Stomach (tissue), 9 donors: ENCODE data around the gene MTHFR. TPM values are rescaled to one million over a fixed set of nuclear protein-coding genes. Genes with fewer than 3 reads are reported as not detected.

Source experiments
- DNase-seq, 2 donors: peaks; one replicate each; pipeline versions ENCODE4 v3.0.0 to v3.0.0-alpha.2; 2013 to 2019
- H3K27ac ChIP-seq, 5 donors: fragments of 200-600 bp in 4 of 5; sonication (generic) in 4 of 5; one replicate each; pipeline ENCODE4 v1.5.1; 2013 to 2019; ENCODE audit warnings: mild to moderate bottlenecking in 1 of 5, moderate library complexity in 1 of 5
- H3K27me3 ChIP-seq, 3 donors: fragments of 200-600 bp; sonication (generic); one replicate each; pipeline ENCODE4 v1.5.1; 2017 to 2019; ENCODE audit warnings: mixed run types in 1 of 3
- H3K36me3 ChIP-seq, 4 donors: fragments of 200-600 bp; sonication (generic); 1 replicate in 3 of 4; 2 replicates in 1 of 4; pipeline ENCODE4 v1.5.1; 2016 to 2019
- H3K4me1 ChIP-seq, 4 donors: fragments of 200-600 bp; sonication (generic); one replicate each; pipeline ENCODE4 v1.5.1; 2016 to 2019
- H3K4me3 ChIP-seq, 4 donors: fragments of 200-600 bp; sonication (generic) in 3 of 4; one replicate each; pipeline ENCODE4 v1.5.1; 2016 to 2019; ENCODE audit warnings: mild to moderate bottlenecking in 1 of 4
- H3K9me3 ChIP-seq, 4 donors: fragments of 200-600 bp; sonication (generic); one replicate each; pipeline ENCODE4 v1.5.1; 2016 to 2019
- CTCF ChIP-seq, 7 experiments: fragments of 450-650 bp in 4 of 7; fragments of 200-600 bp in 3 of 7; sonication (generic) in 3 of 7; IDR thresholded peaks; one replicate each; pipeline ENCODE4 v1.5.1; 2016 to 2019; ENCODE audit warnings: antibody characterized with exemption in 7 of 7, control low read depth in 2 of 7, mild to moderate bottlenecking in 1 of 7
- EP300 ChIP-seq: sonication (generic); formaldehyde crosslinking; IDR thresholded peaks from one replicate; pipeline ENCODE4 v1.6.1; 2017; ENCODE audit warnings: antibody characterized with exemption
- POLR2AphosphoS5 ChIP-seq, 3 donors: sonication (generic); formaldehyde crosslinking; IDR thresholded peaks; one replicate each; pipeline ENCODE4 v1.6.1; 2016; ENCODE audit warnings: antibody characterized with exemption in 3 of 3
- WGBS, 5 donors: extraction: QIAGEN DNeasy Blood & Tissue Kit in 3 of 5; methylation state at CpG; one replicate each; pipeline versions ENCODE4 v1.1.5 to v1.1.7; 2013 to 2018; 5-methylcytosine and 5-hydroxymethylcytosine counted together
- intact Hi-C: fragments of 100-400 bp; cut with DNase I; formaldehyde crosslinking; loops from one replicate; pipeline ENCODE4 v1.15.1; 2023; ENCODE audit warnings: low total_unique reads
- polyA plus RNA-seq, 3 donors: library from polyadenylated mRNA; stranded (reverse); fragments of 200-250 nt; gene quantifications; one replicate each; pipeline ENCODE4 v1.2.3, GENCODE V29; 2013
- small RNA-seq, 4 donors: library from RNA; depleted of rRNA; stranded (forward); fragments of <200 nt; gene quantifications; one replicate each; pipeline ENCODE3, GENCODE V24; 2016
- total RNA-seq, 5 donors: library from RNA; depleted of rRNA; stranded (reverse); fragments of >200 nt; gene quantifications; one replicate each; pipeline versions ENCODE4 v1.1.0 to v1.2.3, GENCODE V29; 2014 to 2016
- donor health status: healthy with polysubstance abuse.
- donor health status: Bipolar disorder and iron deficiency.
- donor health status: healthy.

MTHFR gene
- total and polyA plus RNA-seq, 8 donors: 5.3 to 171 (median 49.1) TPM

GRCh38 chr1:11735854-11736745 is 69.7 kb downstream of the MTHFR start, which contains the start of gene AGTRAP:
Gene AGTRAP (plus strand): TSS chr1:11736136. CDS start chr1:11736209, 73 bp downstream.
- WGBS, 5 donors: 1 to 5% (median 1%) methylated on average over 28 to 59 of the region's 59 CpGs
- peak within 1 kb of the TSS; percentile 82 to 97 (median 91) for H3K27ac ChIP-seq
- peaks cover 42 to 79% (median 58%) of the 10 kb centered on the region in 4 donors for H3K4me1 ChIP-seq
- DNase-seq: peak; percentile 97 to 99
- no peaks in the 10 kb centered on the region for H3K9me3 ChIP-seq
- H3K4me3 ChIP-seq: peak within 1 kb of the TSS; percentile 78 to 93 (median 88)
- intact Hi-C loops: loop anchor here (10.0 kb wide), 1 partner anchor 59 kb away; no protein-coding TSS in a partner anchor
- no peaks in the 10 kb centered on the region for H3K27me3 ChIP-seq
- H3K36me3 ChIP-seq: no peaks in the 10 kb centered on the region
- no peak for TF ChIP-seq EP300
- peak; percentile 39 to 81 (median 41) for TF ChIP-seq POLR2AphosphoS5 (IDR thresholded peaks at IDR 0.05)
- TF ChIP-seq CTCF (IDR thresholded peaks at IDR 0.05): no peak

Small RNA genes within 50 kb of the gene (small RNA-seq; reads per million reads assigned to genes)
- gene RF02156: 0 reads per million in 4 donors
- 0 reads per million in 4 donors for gene RF02157
- gene RF02158: 0 reads per million in 4 donors

Other genes starting within 250 kb of the MTHFR start
- gene FBXO2, start 151.5 kb downstream of the MTHFR start, total RNA-seq: 10 to 100 TPM in 1 of 5 donors, 1 to 10 TPM in 2, not detected in 2; 2.5 to 12.5 (median 5.0) TPM
- gene FBXO2, start 151.5 kb downstream of the MTHFR start, polyA plus RNA-seq: 10 to 100 TPM in 2 of 3 donors, 1 to 10 TPM in 1; 5.5 to 16.7 (median 15.4) TPM
- 10 to 100 TPM in 2 of 5 donors, 1 to 10 TPM in 3; 3.6 to 54.8 (median 9.0) TPM for gene FBXO44, start 151.1 kb downstream of the MTHFR start, total RNA-seq
- 10 to 100 TPM in 2 of 3 donors, 1 to 10 TPM in 1; 7.6 to 22.7 (median 17.0) TPM for gene FBXO44, start 151.1 kb downstream of the MTHFR start, polyA plus RNA-seq
- 1 to 10 TPM in 4 of 5 donors, not detected in 1; 1.2 to 9.1 (median 7.1) TPM for gene FBXO6, start 141.8 kb downstream of the MTHFR start, total RNA-seq
- gene FBXO6, start 141.8 kb downstream of the MTHFR start, polyA plus RNA-seq: 10 to 100 TPM; 14.1 to 15.7 (median 15.0) TPM
- 10 to 100 TPM in 3 of 5 donors, 1 to 10 TPM in 2; 7.2 to 23.9 (median 14.3) TPM for gene MAD2L2, start 124.8 kb downstream of the MTHFR start, total RNA-seq
- gene MAD2L2, start 124.8 kb downstream of the MTHFR start, polyA plus RNA-seq: 10 to 100 TPM; 45.6 to 54.4 (median 47.3) TPM
- under 1 TPM in 1 of 5 donors, not detected in 4; 0.18 TPM for gene DRAXIN, start 114.3 kb downstream of the MTHFR start, total RNA-seq
- gene DRAXIN, start 114.3 kb downstream of the MTHFR start, polyA plus RNA-seq: under 1 TPM in 2 of 3 donors, not detected in 1; 0.03 to 0.06 TPM
- 10 to 100 TPM in 4 of 5 donors, 1 to 10 TPM in 1; 4.1 to 76.3 (median 21.6) TPM for gene AGTRAP, start 69.8 kb downstream of the MTHFR start, total RNA-seq
- gene AGTRAP, start 69.8 kb downstream of the MTHFR start, polyA plus RNA-seq: 10 to 100 TPM; 27.8 to 60.3 (median 32.6) TPM
- 1 to 10 TPM in 1 of 5 donors, not detected in 4; 1.6 TPM for gene C1orf167, start 43.8 kb downstream of the MTHFR start, total RNA-seq
- 1 to 10 TPM in 2 of 3 donors, not detected in 1; 2.0 to 4.7 TPM for gene C1orf167, start 43.8 kb downstream of the MTHFR start, polyA plus RNA-seq
- 10 to 100 TPM in 4 of 5 donors, 1 to 10 TPM in 1; 4.9 to 49.6 (median 14.6) TPM for gene CLCN6, start 227 bp upstream of the MTHFR start, total RNA-seq
- 1 to 10 TPM; 4.1 to 6.2 (median 4.1) TPM for gene CLCN6, start 227 bp upstream of the MTHFR start, polyA plus RNA-seq
- gene NPPA, start 41.8 kb upstream of the MTHFR start, total RNA-seq: 1 to 10 TPM in 2 of 5 donors, not detected in 3; 4.2 to 7.2 TPM
- 1 to 10 TPM in 2 of 3 donors, under 1 TPM in 1; 0.48 to 2.7 (median 2.0) TPM for gene NPPA, start 41.8 kb upstream of the MTHFR start, polyA plus RNA-seq
- 1 to 10 TPM in 1 of 5 donors, not detected in 4; 1.6 TPM for gene NPPB, start 53.0 kb upstream of the MTHFR start, total RNA-seq
- gene NPPB, start 53.0 kb upstream of the MTHFR start, polyA plus RNA-seq: 10 to 100 TPM in 1 of 3 donors, 1 to 10 TPM in 2; 1.0 to 12.8 (median 3.9) TPM
- gene KIAA2013, start 120.5 kb upstream of the MTHFR start, total RNA-seq: 100 to 1,000 TPM in 2 of 5 donors, 10 to 100 TPM in 3; 21.0 to 525 (median 70.0) TPM
- gene KIAA2013, start 120.5 kb upstream of the MTHFR start, polyA plus RNA-seq: 10 to 100 TPM; 14.4 to 28.9 (median 15.5) TPM
- 10 to 100 TPM in 4 of 5 donors, 1 to 10 TPM in 1; 8.2 to 56.2 (median 39.4) TPM for gene PLOD1, start 128.8 kb upstream of the MTHFR start, total RNA-seq
- 10 to 100 TPM in 2 of 3 donors, 1 to 10 TPM in 1; 9.8 to 39.5 (median 31.1) TPM for gene PLOD1, start 128.8 kb upstream of the MTHFR start, polyA plus RNA-seq
- 10 to 100 TPM; 46.6 to 68.0 (median 53.6) TPM for gene MFN2, start 174.5 kb upstream of the MTHFR start, total RNA-seq
- 10 to 100 TPM; 31.2 to 41.9 (median 37.4) TPM for gene MFN2, start 174.5 kb upstream of the MTHFR start, polyA plus RNA-seq
- gene MIIP, start 213.5 kb upstream of the MTHFR start, total RNA-seq: 100 to 1,000 TPM in 1 of 5 donors, 10 to 100 TPM in 3, 1 to 10 TPM in 1; 1.8 to 107 (median 13.2) TPM
- 10 to 100 TPM; 22.1 to 32.7 (median 25.7) TPM for gene MIIP, start 213.5 kb upstream of the MTHFR start, polyA plus RNA-seq